Endodermal cell (in vitro differentiated cells): Measurements from ENCODE around the gene GDF11. TPM values are rescaled to one million over a fixed set of nuclear protein-coding genes. Genes with fewer than 3 reads are reported as not detected.

Experiments used
- DNase-seq: peaks from one replicate; pipeline ENCODE4 v3.0.0-alpha.2; 2017
- H3K27ac ChIP-seq: 2 replicates; pipeline ENCODE4 v1.5.1; 2013; ENCODE audit warnings: mild to moderate bottlenecking, low read depth, low read length, moderate library complexity
- H3K27me3 ChIP-seq: 2 replicates; pipeline ENCODE4 v1.6.1; 2013; ENCODE audit warnings: mild to moderate bottlenecking, low read length, moderate library complexity; ENCODE audit not compliant: insufficient read depth, control insufficient read depth, poor library complexity, severe bottlenecking
- H3K36me3 ChIP-seq: 2 replicates; pipeline ENCODE4 v1.7.0; 2013; ENCODE audit warnings: mild to moderate bottlenecking, low read length, moderate library complexity; ENCODE audit not compliant: control insufficient read depth, insufficient read depth
- H3K4me1 ChIP-seq: one replicate; pipeline ENCODE4 v1.7.0; 2013; ENCODE audit warnings: low read length; ENCODE audit not compliant: control insufficient read depth, insufficient read depth
- H3K4me3 ChIP-seq: 2 replicates; pipeline ENCODE4 v1.5.1; 2013; ENCODE audit warnings: mild to moderate bottlenecking, low read length, moderate library complexity
- H3K9ac ChIP-seq: 2 replicates; pipeline ENCODE4 v1.6.1; 2013; ENCODE audit warnings: mild to moderate bottlenecking, low read length, moderate library complexity; ENCODE audit not compliant: poor library complexity, severe bottlenecking; ENCODE audit errors: extremely low read depth
- H3K9me3 ChIP-seq: 2 replicates; pipeline ENCODE4 v1.6.1; 2013; ENCODE audit warnings: mild to moderate bottlenecking, low read length, moderate library complexity; ENCODE audit not compliant: control insufficient read depth
- H3K27ac Mint-ChIP-seq: 2 replicates; pipeline ENCODE4 v1.8.0; 2020; ENCODE audit warnings: mixed read lengths
- H3K27me3 Mint-ChIP-seq: 2 replicates; pipeline ENCODE4 v1.8.0; 2021; ENCODE audit warnings: mild to moderate bottlenecking, mixed read lengths; ENCODE audit not compliant: insufficient read depth
- H3K36me3 Mint-ChIP-seq: 2 replicates; pipeline ENCODE4 v1.8.0; 2020; ENCODE audit warnings: low read depth, mixed read lengths
- H3K4me1 Mint-ChIP-seq: 2 replicates; pipeline ENCODE4 v1.8.0; 2020; ENCODE audit warnings: mixed read lengths
- H3K4me3 Mint-ChIP-seq: 2 replicates; pipeline ENCODE4 v1.8.0; 2020; ENCODE audit warnings: mild to moderate bottlenecking, moderate library complexity, mixed read lengths
- H3K9me3 Mint-ChIP-seq: 2 replicates; pipeline ENCODE4 v1.8.0; 2020; ENCODE audit warnings: mild to moderate bottlenecking, mixed read lengths
- CTCF ChIP-seq: fragments of 200-600 bp; sonication (generic); conservative IDR thresholded peaks from 2 replicates; pipeline ENCODE4 v1.5.0; 2021; ENCODE audit warnings: antibody characterized with exemption, mild to moderate bottlenecking
- WGBS, 2 experiments: methylation state at CpG; one replicate each; pipeline versions ENCODE4 v1.1.5 to v1.1.7; 2013; ENCODE audit warnings: missing lambda C conversion rate in 2 of 2, mixed read lengths in 1 of 2; ENCODE audit not compliant: insufficient coverage in 1 of 2, insufficient read length in 1 of 2; 5-methylcytosine and 5-hydroxymethylcytosine counted together
- total RNA-seq, 2 donors: library from RNA; stranded (reverse); fragmentation: NEBNext Ultra II Directional in 1 of 2; extraction: Animal tissue kit (Norgen Biotek cat#: 25700) in 1 of 2; gene quantifications; 2 replicates in 1 of 2; 3 replicates in 1 of 2; pipeline ENCODE4 v1.2.1, GENCODE V29; 2021

GDF11 gene
- total RNA-seq, 2 donors from 2014 or later = 29.8 to 33.0 TPM

DNA sequence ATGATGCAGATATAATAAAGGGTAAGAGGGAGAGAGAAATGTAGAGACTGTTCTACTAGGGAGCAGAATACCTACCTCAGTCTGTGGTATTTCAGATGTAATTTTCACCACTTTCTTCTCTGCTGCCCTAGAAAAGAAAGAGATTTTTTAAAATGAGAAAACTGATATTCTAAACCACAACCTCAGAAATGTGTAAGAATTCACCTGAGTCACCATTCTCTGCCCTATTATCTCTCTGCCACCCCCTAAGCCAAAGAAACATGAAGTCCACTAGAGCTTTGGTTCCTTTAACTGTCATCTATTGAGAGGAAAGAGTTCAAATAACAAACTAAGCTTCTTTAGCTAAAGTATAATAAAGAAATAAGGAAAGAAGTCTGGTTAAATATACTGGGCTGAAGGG, 53.0 kb downstream of the GDF11 start:
- H3K36me3 ChIP-seq = peaks cover 95% of the 10 kb centered on the region
- H3K27ac Mint-ChIP-seq = no peak overlapping the region
- TF ChIP-seq CTCF = no peak

DNA sequence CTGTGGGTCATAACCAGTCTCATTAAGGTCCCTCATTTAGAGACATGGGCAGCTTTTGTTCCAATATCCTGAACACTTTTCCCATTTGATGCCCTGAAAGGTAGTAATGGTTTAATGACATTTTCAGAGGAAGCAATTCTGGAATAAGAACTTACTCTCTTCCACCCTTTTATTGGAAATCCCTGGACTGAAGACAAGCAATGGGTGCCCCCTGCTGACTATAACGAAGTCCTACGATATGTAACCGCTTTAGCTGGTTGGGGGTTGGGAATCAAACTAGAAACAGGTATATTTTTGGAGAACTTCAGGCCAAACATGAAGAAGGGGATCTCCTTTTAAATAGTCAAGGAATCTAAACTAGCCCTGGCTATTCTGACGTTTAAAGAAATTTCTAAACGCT, 54.1 kb downstream of the GDF11 start:
- H3K9ac ChIP-seq = no peak overlapping the region
- H3K4me3 ChIP-seq = no peak overlapping the region
- no peaks in the 10 kb centered on the region for H3K27me3 ChIP-seq
- H3K4me1 ChIP-seq = no peaks in the 10 kb centered on the region
- 73 to 85% methylated on average over 3 to 5 of the region's 5 CpGs for WGBS, 2 experiments
- H3K4me1 Mint-ChIP-seq = peaks cover 3% of the 10 kb centered on the region
- H3K36me3 ChIP-seq = peaks cover 95% of the 10 kb centered on the region
- TF ChIP-seq CTCF = peak; percentile 79
- H3K27ac ChIP-seq = no peak overlapping the region
- H3K27me3 Mint-ChIP-seq = no peaks in the 10 kb centered on the region
- H3K4me3 Mint-ChIP-seq = no peak overlapping the region
- H3K9me3 Mint-ChIP-seq = no peaks in the 10 kb centered on the region
- peak; percentile 72 for DNase-seq
- H3K27ac Mint-ChIP-seq = peak overlapping the region; percentile 56
- no peaks in the 10 kb centered on the region for H3K9me3 ChIP-seq
- H3K36me3 Mint-ChIP-seq = peaks cover 69% of the 10 kb centered on the region

More for the DNA sequence above, 53.0 kb downstream of the GDF11 start:
- no peak overlapping the region for H3K4me3 ChIP-seq
- no peak for DNase-seq
- H3K4me1 ChIP-seq = no peaks in the 10 kb centered on the region
- no peaks in the 10 kb centered on the region for H3K27me3 Mint-ChIP-seq
- no peak overlapping the region for H3K4me3 Mint-ChIP-seq
- peaks cover 71% of the 10 kb centered on the region for H3K36me3 Mint-ChIP-seq
- H3K27ac ChIP-seq = no peak overlapping the region
- no peaks in the 10 kb centered on the region for H3K27me3 ChIP-seq
- H3K9ac ChIP-seq = no peak overlapping the region
- H3K9me3 Mint-ChIP-seq = no peaks in the 10 kb centered on the region
- H3K4me1 Mint-ChIP-seq = peaks cover 3% of the 10 kb centered on the region
- H3K9me3 ChIP-seq = no peaks in the 10 kb centered on the region

DNA sequence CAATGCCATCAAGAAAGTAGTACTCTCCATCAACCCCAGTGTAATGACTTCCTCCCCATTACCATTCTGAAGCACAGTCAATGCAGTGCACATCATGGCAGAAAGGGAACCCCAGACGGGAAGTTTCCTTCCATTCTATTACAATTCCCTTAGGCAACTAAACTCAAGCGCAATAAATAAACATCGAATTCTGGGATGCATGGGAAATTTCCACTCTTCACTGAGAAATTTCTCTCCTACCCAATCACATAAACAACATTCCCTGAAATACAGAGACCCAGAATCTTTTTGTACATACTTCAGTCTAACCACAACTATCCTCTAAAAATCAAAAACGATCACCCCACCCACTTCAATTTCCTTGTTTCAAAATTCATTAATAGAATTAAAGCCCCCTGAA, 54.6 kb downstream of the GDF11 start:
- WGBS, 2 experiments = 89 to 98% methylated on average over 4 of the region's 4 CpGs
- no peak for TF ChIP-seq CTCF
- Mint-ChIP-seq H3K9me3 (no peaks in the 10 kb centered on the region), H3K4me3 (no peak overlapping the region), H3K4me1 (peaks cover 3% of the 10 kb centered on the region), H3K27ac (no peak overlapping the region), H3K27me3 (no peaks in the 10 kb centered on the region), H3K36me3 (peaks cover 67% of the 10 kb centered on the region)
- H3K9ac ChIP-seq = no peak overlapping the region
- no peak overlapping the region for H3K27ac ChIP-seq
- H3K9me3 ChIP-seq = no peaks in the 10 kb centered on the region
- no peak for DNase-seq
- H3K4me3 ChIP-seq = no peak overlapping the region
- peaks cover 97% of the 10 kb centered on the region for H3K36me3 ChIP-seq
- no peaks in the 10 kb centered on the region for H3K4me1 ChIP-seq
- H3K27me3 ChIP-seq = no peaks in the 10 kb centered on the region

Other genes with a start within 250 kb of the GDF11 start
- gene OR6C4, start 193.5 kb upstream of the GDF11 start, total RNA-seq = not detected
- not detected for gene OR2AP1, start 170.7 kb upstream of the GDF11 start, total RNA-seq
- not detected for gene OR10P1, start 106.2 kb upstream of the GDF11 start, total RNA-seq
- gene ITGA7, start 35.2 kb upstream of the GDF11 start, total RNA-seq = 100 to 1,000 TPM; 106 to 122 TPM
- 100 to 1,000 TPM in 1 of 2 donors, 10 to 100 TPM in 1; 95.1 to 102 TPM for gene BLOC1S1, start 27.1 kb upstream of the GDF11 start, total RNA-seq
- gene RDH5, start 22.7 kb upstream of the GDF11 start, total RNA-seq = 1 to 10 TPM; 4.1 to 7.4 TPM
- 1,000 to 10,000 TPM in 1 of 2 donors, 100 to 1,000 TPM in 1; 879 to 1,041 TPM for gene CD63, start 14.1 kb upstream of the GDF11 start, total RNA-seq
- 100 to 1,000 TPM in 1 of 2 donors, 10 to 100 TPM in 1; 95.7 to 119 TPM for gene SARNP, start 74.6 kb downstream of the GDF11 start, total RNA-seq
- gene ORMDL2, start 74.9 kb downstream of the GDF11 start, total RNA-seq = 10 to 100 TPM; 43.7 to 57.1 TPM
- gene DNAJC14, start 86.5 kb downstream of the GDF11 start, total RNA-seq = 10 to 100 TPM; 33.2 to 50.9 TPM
- gene MMP19, start 99.8 kb downstream of the GDF11 start, total RNA-seq = 1 to 10 TPM in 1 of 2 donors, under 1 TPM in 1; 0.40 to 2.1 TPM
- 10 to 100 TPM; 76.1 to 79.4 TPM for gene PYM1, start 184.8 kb downstream of the GDF11 start, total RNA-seq
- 10 to 100 TPM; 10.2 to 11.1 TPM for gene DGKA, start 188.0 kb downstream of the GDF11 start, total RNA-seq
- gene PMEL, start 222.9 kb downstream of the GDF11 start, total RNA-seq = 10 to 100 TPM; 17.2 to 20.8 TPM
- gene CDK2, start 223.7 kb downstream of the GDF11 start, total RNA-seq = 10 to 100 TPM; 60.8 to 69.8 TPM
- 10 to 100 TPM; 91.3 to 95.5 TPM for gene RAB5B, start 231.0 kb downstream of the GDF11 start, total RNA-seq